ENCODE results near the gene TSPAN13. TPM values are rescaled to one million over a fixed set of nuclear protein-coding genes. Genes with fewer than 3 reads are reported as not detected.

The TSPAN13 gene
- total RNA-seq, 1 experiment from 2014 or later, result 31.1 TPM

DNA sequence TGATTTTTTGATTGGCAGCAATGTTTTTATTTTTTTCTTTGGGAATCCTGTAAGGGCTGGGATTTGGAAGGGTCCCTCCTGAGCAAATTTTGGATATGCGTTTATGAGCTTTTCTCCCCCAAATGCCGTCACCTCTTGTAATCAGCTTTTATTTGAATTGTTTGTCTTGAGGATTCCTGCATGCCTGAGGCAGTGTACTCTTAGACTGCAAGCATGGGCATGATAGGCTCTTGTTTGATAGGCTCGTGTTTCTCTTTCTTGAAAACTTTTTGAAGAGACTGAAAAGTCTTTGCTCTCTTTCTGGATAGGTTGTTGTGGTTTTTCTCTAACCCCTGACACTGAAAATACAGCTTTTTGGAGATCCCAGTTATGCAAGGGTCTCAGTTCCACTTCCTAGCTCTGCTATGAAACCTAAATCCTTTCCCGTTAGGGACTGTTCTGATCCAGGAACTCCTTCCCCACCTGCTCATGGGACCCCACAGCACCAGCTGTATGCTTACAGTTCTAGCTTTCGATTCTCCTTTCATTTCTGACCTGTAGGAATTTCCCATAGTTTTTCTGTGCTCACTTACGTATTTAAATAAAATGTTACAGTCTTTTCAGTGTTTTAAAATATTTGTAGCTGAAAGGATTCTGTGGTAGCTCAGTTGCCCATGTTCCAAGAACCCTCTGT, 17.2 kb downstream of the TSPAN13 start:
- H3K4me3 ChIP-seq, result no peak overlapping the region
- no peaks in the 10 kb centered on the region for H3K9me2 ChIP-seq (ENCODE audit: insufficient read depth)
- BruUV-seq (replicated peaks), result no TSS peak
- H3K27ac ChIP-seq, result no peak overlapping the region
- H3K27me3 ChIP-seq (ENCODE audit: insufficient read depth, low read depth), result no peaks in the 10 kb centered on the region
- ChIA-PET CTCF (interaction anchor here (0.7 kb wide), 1 partner anchor 188 kb away, joined by 3 read pairs; no protein-coding TSS in a partner anchor), POLR2A (ENCODE audit: unreplicated experiment) (interaction anchor here (0.6 kb wide), 1 partner anchor 1797 kb away, joined by 6 read pairs; no protein-coding TSS in a partner anchor)
- H3K36me3 ChIP-seq (ENCODE audit: low read depth), result 0 out of 2 replicates have a peak, but pooled peaks cover 4% of the 10 kb centered on the region
- H2AFZ ChIP-seq, result no peak overlapping the region
- peaks cover 6% of the 10 kb centered on the region; the same call in 1 of the 2 replicates for H3F3A ChIP-seq (ENCODE audit: insufficient read depth, low read depth)
- H3K4me2 ChIP-seq, result no peak overlapping the region
- peaks cover 25% of the 10 kb centered on the region for H3K79me2 ChIP-seq (ENCODE audit: low read depth)
- H4K20me1 ChIP-seq (ENCODE audit: insufficient read depth), result no peaks in the 10 kb centered on the region
- no peak for DNase-seq
- TF ChIP-seq, protein P1, sequence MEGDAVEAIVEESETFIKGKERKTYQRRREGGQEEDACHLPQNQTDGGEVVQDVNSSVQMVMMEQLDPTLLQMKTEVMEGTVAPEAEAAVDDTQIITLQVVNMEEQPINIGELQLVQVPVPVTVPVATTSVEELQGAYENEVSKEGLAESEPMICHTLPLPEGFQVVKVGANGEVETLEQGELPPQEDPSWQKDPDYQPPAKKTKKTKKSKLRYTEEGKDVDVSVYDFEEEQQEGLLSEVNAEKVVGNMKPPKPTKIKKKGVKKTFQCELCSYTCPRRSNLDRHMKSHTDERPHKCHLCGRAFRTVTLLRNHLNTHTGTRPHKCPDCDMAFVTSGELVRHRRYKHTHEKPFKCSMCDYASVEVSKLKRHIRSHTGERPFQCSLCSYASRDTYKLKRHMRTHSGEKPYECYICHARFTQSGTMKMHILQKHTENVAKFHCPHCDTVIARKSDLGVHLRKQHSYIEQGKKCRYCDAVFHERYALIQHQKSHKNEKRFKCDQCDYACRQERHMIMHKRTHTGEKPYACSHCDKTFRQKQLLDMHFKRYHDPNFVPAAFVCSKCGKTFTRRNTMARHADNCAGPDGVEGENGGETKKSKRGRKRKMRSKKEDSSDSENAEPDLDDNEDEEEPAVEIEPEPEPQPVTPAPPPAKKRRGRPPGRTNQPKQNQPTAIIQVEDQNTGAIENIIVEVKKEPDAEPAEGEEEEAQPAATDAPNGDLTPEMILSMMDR (conservative IDR thresholded peaks at IDR 0.05), result no peak
- no peak for TF ChIP-seq EZH2 (IDR thresholded peaks at IDR 0.05; ENCODE audit: low read depth)
- intact Hi-C loops (cut with micrococcal nuclease; ENCODE audit: unreplicated experiment), result no loop called here
- peaks cover 12% of the 10 kb centered on the region for H3K4me1 ChIP-seq (replicated peaks; ENCODE audit: insufficient read depth)
- peaks cover 7% of the 10 kb centered on the region; the same call in 1 of the 2 replicates for H3K9me3 ChIP-seq (ENCODE audit: insufficient read depth, low read depth)

DNA sequence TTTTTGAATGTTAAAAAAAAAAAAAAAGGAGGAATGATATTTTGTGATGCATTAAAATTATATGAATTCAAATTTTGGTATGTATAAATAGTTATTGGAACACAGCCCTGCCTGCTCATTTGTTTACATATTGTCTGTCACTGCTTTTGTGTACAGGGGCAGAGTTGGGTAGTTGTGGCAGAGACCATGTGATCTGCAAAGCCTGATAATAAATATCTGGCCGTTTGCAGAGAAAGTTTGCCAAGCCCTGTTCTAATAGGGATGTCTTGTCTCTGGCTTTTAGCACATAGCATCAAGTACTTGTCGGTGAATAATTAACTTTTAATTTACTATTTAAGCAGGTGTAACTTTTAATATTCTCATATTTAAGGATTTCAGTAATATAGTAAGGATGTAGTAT, 19.8 kb downstream of the TSPAN13 start:
- no peaks in the 10 kb centered on the region for H3K27me3 ChIP-seq (ENCODE audit: insufficient read depth, low read depth)
- H4K20me1 ChIP-seq (ENCODE audit: insufficient read depth), result no peaks in the 10 kb centered on the region
- H3K79me2 ChIP-seq (ENCODE audit: low read depth), result peaks cover 23% of the 10 kb centered on the region
- peaks cover 6% of the 10 kb centered on the region; the same call in 1 of the 2 replicates for H3F3A ChIP-seq (ENCODE audit: insufficient read depth, low read depth)
- H3K4me3 ChIP-seq, result no peak overlapping the region
- peaks cover 5% of the 10 kb centered on the region; the same call in 1 of the 2 replicates for H3K9me3 ChIP-seq (ENCODE audit: insufficient read depth, low read depth)
- no TSS peak for BruUV-seq (replicated peaks)
- H3K36me3 ChIP-seq (ENCODE audit: low read depth), result 0 out of 2 replicates have a peak, but pooled peaks cover 3% of the 10 kb centered on the region
- intact Hi-C loops (cut with micrococcal nuclease; ENCODE audit: unreplicated experiment), result no loop called here
- H2AFZ ChIP-seq, result no peak overlapping the region
- POLR2A ChIA-PET (ENCODE audit: unreplicated experiment), result no interaction called here
- H3K4me1 ChIP-seq (replicated peaks; ENCODE audit: insufficient read depth), result peaks cover 12% of the 10 kb centered on the region
- no peak for DNase-seq
- CTCF ChIA-PET, result no interaction called here
- no peaks in the 10 kb centered on the region for H3K9me2 ChIP-seq (ENCODE audit: insufficient read depth)
- no peak overlapping the region for H3K27ac ChIP-seq
- H3K4me2 ChIP-seq, result no peak overlapping the region
- TF ChIP-seq EZH2 (IDR thresholded peaks at IDR 0.05; ENCODE audit: low read depth), result no peak
- TF ChIP-seq, protein P1 (conservative IDR thresholded peaks at IDR 0.05), result no peak

DNA sequence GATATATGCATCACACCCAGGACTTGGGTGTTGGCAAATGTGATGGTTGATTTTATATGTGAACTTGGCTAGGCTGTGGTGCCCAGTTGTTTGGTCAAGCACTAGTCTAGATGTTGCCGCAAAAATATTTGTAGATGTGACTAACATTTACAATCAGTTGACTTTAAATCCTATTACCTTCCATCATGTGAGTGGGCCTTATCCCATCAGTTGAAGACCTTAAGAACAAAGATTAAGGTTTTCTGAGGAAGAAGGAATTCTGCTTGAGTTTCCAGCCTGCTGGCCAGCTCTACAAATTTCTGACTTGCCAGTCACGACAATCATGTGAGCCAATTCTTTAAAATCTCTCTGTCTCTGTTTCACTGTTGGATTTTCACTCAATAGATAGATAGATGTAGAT, 20.3 kb downstream of the TSPAN13 start:
- POLR2A ChIA-PET (ENCODE audit: unreplicated experiment), result no interaction called here
- H3K36me3 ChIP-seq (ENCODE audit: low read depth), result no peaks in the 10 kb centered on the region
- H3K9me3 ChIP-seq (ENCODE audit: insufficient read depth, low read depth), result no peaks in the 10 kb centered on the region
- intact Hi-C loops (cut with micrococcal nuclease; ENCODE audit: unreplicated experiment), result no loop called here
- H3K79me2 ChIP-seq (ENCODE audit: low read depth), result peaks cover 18% of the 10 kb centered on the region
- no peak overlapping the region for H3K27ac ChIP-seq
- DNase-seq, result no peak
- H2AFZ ChIP-seq, result no peak overlapping the region
- no peaks in the 10 kb centered on the region for H3K9me2 ChIP-seq (ENCODE audit: insufficient read depth)
- no peak overlapping the region for H3K4me2 ChIP-seq
- H3K4me1 ChIP-seq (replicated peaks; ENCODE audit: insufficient read depth), result peaks cover 12% of the 10 kb centered on the region
- BruUV-seq (replicated peaks), result no TSS peak
- TF ChIP-seq, protein P1 (conservative IDR thresholded peaks at IDR 0.05), result no peak
- no peak for TF ChIP-seq EZH2 (IDR thresholded peaks at IDR 0.05; ENCODE audit: low read depth)
- CTCF ChIA-PET, result no interaction called here
- peaks cover 6% of the 10 kb centered on the region; the same call in 1 of the 2 replicates for H3F3A ChIP-seq (ENCODE audit: insufficient read depth, low read depth)
- no peaks in the 10 kb centered on the region for H4K20me1 ChIP-seq (ENCODE audit: insufficient read depth)
- H3K27me3 ChIP-seq (ENCODE audit: insufficient read depth, low read depth), result no peaks in the 10 kb centered on the region
- H3K4me3 ChIP-seq, result no peak overlapping the region
